Measurements from ENCODE around the gene DOK6.

- no peak for TF ChIP-seq EZH2phosphoT487 (IDR thresholded peaks at IDR 0.05; ENCODE audit: unreplicated experiment)
- no peak for TF ChIP-seq ZNF331 (CRISPR knock-in tag; IDR thresholded peaks at IDR 0.05; ENCODE audit: low read depth)
- TF ChIP-seq, protein P1, sequence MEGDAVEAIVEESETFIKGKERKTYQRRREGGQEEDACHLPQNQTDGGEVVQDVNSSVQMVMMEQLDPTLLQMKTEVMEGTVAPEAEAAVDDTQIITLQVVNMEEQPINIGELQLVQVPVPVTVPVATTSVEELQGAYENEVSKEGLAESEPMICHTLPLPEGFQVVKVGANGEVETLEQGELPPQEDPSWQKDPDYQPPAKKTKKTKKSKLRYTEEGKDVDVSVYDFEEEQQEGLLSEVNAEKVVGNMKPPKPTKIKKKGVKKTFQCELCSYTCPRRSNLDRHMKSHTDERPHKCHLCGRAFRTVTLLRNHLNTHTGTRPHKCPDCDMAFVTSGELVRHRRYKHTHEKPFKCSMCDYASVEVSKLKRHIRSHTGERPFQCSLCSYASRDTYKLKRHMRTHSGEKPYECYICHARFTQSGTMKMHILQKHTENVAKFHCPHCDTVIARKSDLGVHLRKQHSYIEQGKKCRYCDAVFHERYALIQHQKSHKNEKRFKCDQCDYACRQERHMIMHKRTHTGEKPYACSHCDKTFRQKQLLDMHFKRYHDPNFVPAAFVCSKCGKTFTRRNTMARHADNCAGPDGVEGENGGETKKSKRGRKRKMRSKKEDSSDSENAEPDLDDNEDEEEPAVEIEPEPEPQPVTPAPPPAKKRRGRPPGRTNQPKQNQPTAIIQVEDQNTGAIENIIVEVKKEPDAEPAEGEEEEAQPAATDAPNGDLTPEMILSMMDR (conservative IDR thresholded peaks at IDR 0.05; ENCODE audit: low read depth in 2 of 2): no peak
- no peak for TF ChIP-seq JUNB (IDR thresholded peaks at IDR 0.05; ENCODE audit: unreplicated experiment)
- TF ChIP-seq, protein P2, sequence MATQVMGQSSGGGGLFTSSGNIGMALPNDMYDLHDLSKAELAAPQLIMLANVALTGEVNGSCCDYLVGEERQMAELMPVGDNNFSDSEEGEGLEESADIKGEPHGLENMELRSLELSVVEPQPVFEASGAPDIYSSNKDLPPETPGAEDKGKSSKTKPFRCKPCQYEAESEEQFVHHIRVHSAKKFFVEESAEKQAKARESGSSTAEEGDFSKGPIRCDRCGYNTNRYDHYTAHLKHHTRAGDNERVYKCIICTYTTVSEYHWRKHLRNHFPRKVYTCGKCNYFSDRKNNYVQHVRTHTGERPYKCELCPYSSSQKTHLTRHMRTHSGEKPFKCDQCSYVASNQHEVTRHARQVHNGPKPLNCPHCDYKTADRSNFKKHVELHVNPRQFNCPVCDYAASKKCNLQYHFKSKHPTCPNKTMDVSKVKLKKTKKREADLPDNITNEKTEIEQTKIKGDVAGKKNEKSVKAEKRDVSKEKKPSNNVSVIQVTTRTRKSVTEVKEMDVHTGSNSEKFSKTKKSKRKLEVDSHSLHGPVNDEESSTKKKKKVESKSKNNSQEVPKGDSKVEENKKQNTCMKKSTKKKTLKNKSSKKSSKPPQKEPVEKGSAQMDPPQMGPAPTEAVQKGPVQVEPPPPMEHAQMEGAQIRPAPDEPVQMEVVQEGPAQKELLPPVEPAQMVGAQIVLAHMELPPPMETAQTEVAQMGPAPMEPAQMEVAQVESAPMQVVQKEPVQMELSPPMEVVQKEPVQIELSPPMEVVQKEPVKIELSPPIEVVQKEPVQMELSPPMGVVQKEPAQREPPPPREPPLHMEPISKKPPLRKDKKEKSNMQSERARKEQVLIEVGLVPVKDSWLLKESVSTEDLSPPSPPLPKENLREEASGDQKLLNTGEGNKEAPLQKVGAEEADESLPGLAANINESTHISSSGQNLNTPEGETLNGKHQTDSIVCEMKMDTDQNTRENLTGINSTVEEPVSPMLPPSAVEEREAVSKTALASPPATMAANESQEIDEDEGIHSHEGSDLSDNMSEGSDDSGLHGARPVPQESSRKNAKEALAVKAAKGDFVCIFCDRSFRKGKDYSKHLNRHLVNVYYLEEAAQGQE (IDR thresholded peaks at IDR 0.05; ENCODE audit: unreplicated experiment): no peak
- no peak for TF ChIP-seq ETS1 (IDR thresholded peaks at IDR 0.05)
- TF ChIP-seq EZH2 (IDR thresholded peaks at IDR 0.05; ENCODE audit: low read depth, unreplicated experiment): no peak
- no peak for TF ChIP-seq POLR2AphosphoS5 (IDR thresholded peaks at IDR 0.05; ENCODE audit: low read depth)
- no peak for TF ChIP-seq CREB1 (CRISPR knock-in tag; IDR thresholded peaks at IDR 0.05; ENCODE audit: low read depth)
- TF ChIP-seq NANOG (IDR thresholded peaks at IDR 0.05; ENCODE audit: borderline replicate concordance): no peak
These were observed 333.8 kb downstream of the DOK6 start for GRCh38 chr18:69734536-69734935.
